K562 (cell line): Measurements from ENCODE around the gene TAF1D. TPM values are rescaled to one million over a fixed set of nuclear protein-coding genes. Genes with fewer than 3 reads are reported as not detected.
A peak's percentile ranks its signal among the peaks of the same experiment; 100 is the strongest.

Source experiments
- ATF7 ChIP-seq: fragments of 450-650 bp; IDR thresholded peaks from 2 replicates; pipeline ENCODE4 v1.7.1; 2014; ENCODE audit warnings: mild to moderate bottlenecking, moderate library complexity
- GATAD2B ChIP-seq: fragments of 450-650 bp; IDR thresholded peaks from 2 replicates; pipeline ENCODE4 v1.6.1; 2017; ENCODE audit warnings: mild to moderate bottlenecking, borderline replicate concordance
- MAFK ChIP-seq: IDR thresholded peaks from 2 replicates; pipeline ENCODE4 v1.6.1; 2011; ENCODE audit warnings: low read length, improper control_type of control experiment
- POLR2B ChIP-seq: fragments of 450-650 bp; IDR thresholded peaks from 2 replicates; pipeline ENCODE4 v1.6.1; 2018; ENCODE audit warnings: low read depth; ENCODE audit not compliant: partially characterized antibody
- POLR2H ChIP-seq: IDR thresholded peaks from 2 replicates; pipeline ENCODE4 v1.6.1; 2016; ENCODE audit warnings: missing genetic modification characterization, low read depth, mild to moderate bottlenecking, control low read depth, missing compliant biosample characterization, moderate library complexity
- PTTG1 ChIP-seq: fragments of 450-650 bp; IDR thresholded peaks from 2 replicates; pipeline ENCODE4 v1.6.1; 2016; ENCODE audit warnings: low read depth, mild to moderate bottlenecking, missing genetic modification characterization, missing compliant biosample characterization
- SNRNP70 ChIP-seq: fragments of 200-400 bp; formaldehyde crosslinking; optimal IDR thresholded peaks from 2 replicates; pipeline ENCODE3; 2017; ENCODE audit warnings: low read depth, low read length
- ZBTB1 ChIP-seq: sonication (generic); formaldehyde crosslinking; IDR thresholded peaks from 2 replicates; pipeline ENCODE4 v1.8.1; 2023; ENCODE audit warnings: missing genetic modification reagents, low read depth, mild to moderate bottlenecking, borderline replicate concordance
- ZKSCAN3 ChIP-seq: fragments of 250-450 bp; sonication (Bioruptor Pico); IDR thresholded peaks from 2 replicates; pipeline ENCODE4 v1.4.0; 2020
- polyA plus RNA-seq, 8 experiments: library from polyadenylated mRNA; depleted of rRNA in 4 of 8; stranded (reverse) in 5 of 8; unstranded in 3 of 8; fragments of >200 nt; fragmentation: Nextera tagmentation in 2 of 8; fragmentation: Illumina TruSeq in 1 of 8; extraction: Ambion mirVana in 2 of 8; extraction: Trizol in 1 of 8; gene quantifications; 2 replicates each; pipeline versions ENCODE4 v1.2.1 to v1.2.3, GENCODE V29; 2011 to 2014; ENCODE audit warnings: inconsistent platforms in 1 of 8, missing spikeins in 1 of 8
- total RNA-seq, 7 experiments: library from RNA; depleted of rRNA in 6 of 7; stranded (reverse); fragments of >200 nt in 6 of 7; fragmentation: Illumina TruSeq in 2 of 7; extraction: Trizol in 2 of 7; gene quantifications; 2 replicates each; pipeline versions ENCODE4 v1.2.1 to v1.2.3, GENCODE V29; 2011 to 2021; ENCODE audit warnings: low replicate concordance in 1 of 7
- TF ChIP-seq, protein P1 (sequence below): fragments of 450-650 bp; IDR thresholded peaks from 2 replicates; pipeline ENCODE4 v1.6.1; 2016; ENCODE audit warnings: antibody characterized with exemption
- TF ChIP-seq, protein P2 (sequence below): sonication (generic); formaldehyde crosslinking; IDR thresholded peaks from 2 replicates; pipeline ENCODE4 v1.8.1; 2023; ENCODE audit warnings: missing genetic modification reagents, mild to moderate bottlenecking, borderline replicate concordance
- TF ChIP-seq, protein P3 (sequence below): IDR thresholded peaks from 2 replicates; pipeline ENCODE4 v1.6.1; 2016; ENCODE audit warnings: missing genetic modification characterization, missing compliant biosample characterization

The TAF1D gene
- total and polyA plus RNA-seq, 9 of the 15 experiments (the other 6 are each of a cell fraction or from before 2014, with no cell fraction given): 122 to 347 (median 250) TPM

DNA sequence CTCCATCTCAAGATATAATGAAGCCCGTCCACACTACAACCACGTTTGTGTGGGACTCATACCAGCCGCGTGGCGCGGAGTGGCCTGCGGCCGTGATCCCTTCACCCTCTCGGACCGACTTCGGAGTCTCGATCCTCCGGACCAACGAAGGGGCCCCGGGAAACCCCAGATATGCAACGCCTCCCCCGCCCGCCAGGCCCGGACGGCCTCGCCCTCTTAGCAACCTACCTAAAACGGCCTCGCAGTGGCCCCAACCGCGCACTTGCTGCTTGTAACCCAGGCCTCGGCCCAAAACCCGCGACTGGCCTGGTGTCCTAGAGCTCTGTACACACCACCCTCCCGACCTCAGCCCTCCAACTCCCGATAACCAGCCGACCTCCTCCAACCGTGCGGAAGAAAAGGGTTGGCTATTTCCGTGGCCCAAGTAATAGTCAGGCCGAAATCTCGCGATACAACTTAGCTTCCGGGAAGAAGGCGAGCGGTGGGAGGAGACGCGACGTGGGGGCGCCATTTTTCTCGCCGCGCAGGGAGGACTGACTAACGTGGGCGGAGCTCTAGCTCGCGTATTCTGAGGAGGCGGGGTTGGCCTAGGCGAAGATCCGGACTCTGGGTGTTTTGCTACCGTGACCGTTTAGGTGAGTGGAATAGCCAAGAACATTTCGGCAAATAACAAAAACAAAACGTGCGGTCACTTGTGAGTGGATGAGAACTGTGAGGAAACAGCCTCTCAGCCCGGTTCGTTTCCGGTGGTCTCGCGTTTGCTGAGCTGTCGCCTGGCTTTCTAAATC lies at the start of gene TAF1D, which contains the start of gene C11orf54 (continued):
- TF ChIP-seq PTTG1 (no peak), ZKSCAN3 (no peak), POLR2B (peak; percentile 99), ATF7 (peak; percentile 74; the same call in 1 of the 2 replicates), MAFK (peak; percentile 7; the same call in 1 of the 2 replicates), SNRNP70 (peak; percentile 88), ZBTB1 (no peak), POLR2H (peak; percentile 96), GATAD2B (no peak)
- TF ChIP-seq, protein P1, sequence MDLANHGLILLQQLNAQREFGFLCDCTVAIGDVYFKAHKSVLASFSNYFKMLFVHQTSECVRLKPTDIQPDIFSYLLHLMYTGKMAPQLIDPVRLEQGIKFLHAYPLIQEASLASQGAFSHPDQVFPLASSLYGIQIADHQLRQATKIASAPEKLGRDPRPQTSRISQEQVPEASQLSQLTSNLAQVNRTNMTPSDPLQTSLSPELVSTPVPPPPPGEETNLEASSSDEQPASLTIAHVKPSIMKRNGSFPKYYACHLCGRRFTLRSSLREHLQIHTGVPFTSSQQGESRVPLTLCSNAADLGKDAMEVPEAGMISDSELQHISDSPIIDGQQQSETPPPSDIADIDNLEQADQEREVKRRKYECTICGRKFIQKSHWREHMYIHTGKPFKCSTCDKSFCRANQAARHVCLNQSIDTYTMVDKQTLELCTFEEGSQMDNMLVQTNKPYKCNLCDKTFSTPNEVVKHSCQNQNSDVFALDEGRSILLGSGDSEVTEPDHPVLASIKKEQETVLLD: 0 out of 2 replicates have a peak, but pooled peaks have one; percentile 17
- TF ChIP-seq, protein P2, sequence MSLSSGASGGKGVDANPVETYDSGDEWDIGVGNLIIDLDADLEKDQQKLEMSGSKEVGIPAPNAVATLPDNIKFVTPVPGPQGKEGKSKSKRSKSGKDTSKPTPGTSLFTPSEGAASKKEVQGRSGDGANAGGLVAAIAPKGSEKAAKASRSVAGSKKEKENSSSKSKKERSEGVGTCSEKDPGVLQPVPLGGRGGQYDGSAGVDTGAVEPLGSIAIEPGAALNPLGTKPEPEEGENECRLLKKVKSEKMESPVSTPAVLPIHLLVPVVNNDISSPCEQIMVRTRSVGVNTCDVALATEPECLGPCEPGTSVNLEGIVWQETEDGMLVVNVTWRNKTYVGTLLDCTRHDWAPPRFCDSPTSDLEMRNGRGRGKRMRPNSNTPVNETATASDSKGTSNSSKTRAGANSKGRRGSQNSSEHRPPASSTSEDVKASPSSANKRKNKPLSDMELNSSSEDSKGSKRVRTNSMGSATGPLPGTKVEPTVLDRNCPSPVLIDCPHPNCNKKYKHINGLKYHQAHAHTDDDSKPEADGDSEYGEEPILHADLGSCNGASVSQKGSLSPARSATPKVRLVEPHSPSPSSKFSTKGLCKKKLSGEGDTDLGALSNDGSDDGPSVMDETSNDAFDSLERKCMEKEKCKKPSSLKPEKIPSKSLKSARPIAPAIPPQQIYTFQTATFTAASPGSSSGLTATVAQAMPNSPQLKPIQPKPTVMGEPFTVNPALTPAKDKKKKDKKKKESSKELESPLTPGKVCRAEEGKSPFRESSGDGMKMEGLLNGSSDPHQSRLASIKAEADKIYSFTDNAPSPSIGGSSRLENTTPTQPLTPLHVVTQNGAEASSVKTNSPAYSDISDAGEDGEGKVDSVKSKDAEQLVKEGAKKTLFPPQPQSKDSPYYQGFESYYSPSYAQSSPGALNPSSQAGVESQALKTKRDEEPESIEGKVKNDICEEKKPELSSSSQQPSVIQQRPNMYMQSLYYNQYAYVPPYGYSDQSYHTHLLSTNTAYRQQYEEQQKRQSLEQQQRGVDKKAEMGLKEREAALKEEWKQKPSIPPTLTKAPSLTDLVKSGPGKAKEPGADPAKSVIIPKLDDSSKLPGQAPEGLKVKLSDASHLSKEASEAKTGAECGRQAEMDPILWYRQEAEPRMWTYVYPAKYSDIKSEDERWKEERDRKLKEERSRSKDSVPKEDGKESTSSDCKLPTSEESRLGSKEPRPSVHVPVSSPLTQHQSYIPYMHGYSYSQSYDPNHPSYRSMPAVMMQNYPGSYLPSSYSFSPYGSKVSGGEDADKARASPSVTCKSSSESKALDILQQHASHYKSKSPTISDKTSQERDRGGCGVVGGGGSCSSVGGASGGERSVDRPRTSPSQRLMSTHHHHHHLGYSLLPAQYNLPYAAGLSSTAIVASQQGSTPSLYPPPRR (CRISPR knock-in tag): no peak; the same call in 1 of the 2 replicates
- TF ChIP-seq, protein P3, sequence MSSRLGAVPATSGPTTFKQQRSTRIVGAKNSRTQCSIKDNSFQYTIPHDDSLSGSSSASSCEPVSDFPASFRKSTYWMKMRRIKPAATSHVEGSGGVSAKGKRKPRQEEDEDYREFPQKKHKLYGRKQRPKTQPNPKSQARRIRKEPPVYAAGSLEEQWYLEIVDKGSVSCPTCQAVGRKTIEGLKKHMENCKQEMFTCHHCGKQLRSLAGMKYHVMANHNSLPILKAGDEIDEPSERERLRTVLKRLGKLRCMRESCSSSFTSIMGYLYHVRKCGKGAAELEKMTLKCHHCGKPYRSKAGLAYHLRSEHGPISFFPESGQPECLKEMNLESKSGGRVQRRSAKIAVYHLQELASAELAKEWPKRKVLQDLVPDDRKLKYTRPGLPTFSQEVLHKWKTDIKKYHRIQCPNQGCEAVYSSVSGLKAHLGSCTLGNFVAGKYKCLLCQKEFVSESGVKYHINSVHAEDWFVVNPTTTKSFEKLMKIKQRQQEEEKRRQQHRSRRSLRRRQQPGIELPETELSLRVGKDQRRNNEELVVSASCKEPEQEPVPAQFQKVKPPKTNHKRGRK: no peak
